ENCODE data around the gene NUP160. TPM values are rescaled to one million over a fixed set of nuclear protein-coding genes. Genes with fewer than 3 reads are reported as not detected.
"Not testable (repeated sequence)": the region's sequence is repeated elsewhere in the genome, so short reads cannot be mapped to it uniquely, and the experiment has no call there.

The NUP160 gene
- total and polyA plus RNA-seq, 2 of the 4 experiments (the other 2 are of a cell fraction) = 12.5 to 35.0 TPM

- Histone ChIP-seq H3K18ac (ENCODE audit: low read depth, low read length) (no peak overlapping the region), H3K4me2 (ENCODE audit: low read depth, low read length) (no peak overlapping the region), H2BK20ac (ENCODE audit: low read depth, low read length) (no peak overlapping the region), H2AK9ac (replicated peaks; ENCODE audit: low read depth, low read length, poor library complexity) (no peak overlapping the region), H3K27me3 (ENCODE audit: control insufficient read depth, insufficient read depth, low read length) (no peaks in the 10 kb centered on the region), H3K56ac (ENCODE audit: extremely low read depth, insufficient read depth, low read length) (no peak overlapping the region), H4K91ac (ENCODE audit: insufficient read depth, low read depth, low read length) (no peak overlapping the region), H2BK15ac (ENCODE audit: low read depth, low read length) (no peak overlapping the region), H3K79me1 (ENCODE audit: low read depth in 1 of 2, low read length in 2 of 2) (peaks cover 23 to 43% of the 10 kb centered on the region in 2 experiments), H3K27ac (ENCODE audit: insufficient read depth, low read length) (no peak overlapping the region), H3K4me1 (ENCODE audit: control insufficient read depth, insufficient read depth, low read length) (no peaks in the 10 kb centered on the region), H3K14ac (replicated peaks; ENCODE audit: low read depth, low read length) (no peak overlapping the region), H4K8ac (ENCODE audit: low read depth in 2 of 2, low read length in 2 of 2) (no peak overlapping the region), H4K20me1 (ENCODE audit: insufficient read depth, low read length) (peaks cover 3% of the 10 kb centered on the region; the same call in 1 of the 2 replicates), H4K5ac (ENCODE audit: low read depth, low read length) (no peak overlapping the region), H3K9me3 (ENCODE audit: control insufficient read depth, insufficient read depth, low read length) (no peaks in the 10 kb centered on the region), H3K4ac (ENCODE audit: low read depth, low read length) (no peak overlapping the region), H3K23ac (ENCODE audit: low read depth, low read length) (no peak overlapping the region), H3K9ac (ENCODE audit: low read depth, low read length) (no peak overlapping the region), H3K4me3 (ENCODE audit: insufficient read depth, low read depth, low read length) (no peak overlapping the region), H2BK5ac (ENCODE audit: low read depth, low read length, poor library complexity, severe bottlenecking) (no peak overlapping the region), H3K36me3 (ENCODE audit: control insufficient read depth, insufficient read depth, low read length) (peaks cover 18% of the 10 kb centered on the region), H3K9me1 (ENCODE audit: insufficient read depth, low read length) (no peaks in the 10 kb centered on the region), H2AK5ac (ENCODE audit: low read depth, low read length) (no peak overlapping the region), H2AFZ (replicated peaks; ENCODE audit: low read length, poor library complexity) (no peak overlapping the region), H2BK120ac (ENCODE audit: low read depth, low read length) (no peak overlapping the region)
- WGBS, 2 experiments (ENCODE audit: extremely low coverage in 2 of 2, insufficient read length in 1 of 2) = no CpG with 5 or more reads among the region's 1 CpG
- ATAC-seq (ENCODE audit: low read depth) (no peak), DNase-seq (no peak)
- ChIA-PET POLR2A (ENCODE audit: unreplicated experiment) (no interaction called here), CTCF (interaction anchor here (0.5 to 0.6 kb wide), 2 partner anchors 11 to 70 kb away, joined by 3 to 5 read pairs; no protein-coding TSS in a partner anchor)
- in situ Hi-C loops (cut with MboI; ENCODE audit: low sequenced_read_pairs) (no loop called here), dilution Hi-C loops (cut with HindIII; ENCODE audit: low sequenced_read_pairs, unreplicated experiment) (no loop called here), intact Hi-C loops (cut with micrococcal nuclease) (loop anchor here (2.0 to 10.0 kb wide), 2 partner anchors 13 to 203 kb away; no protein-coding TSS in a partner anchor)
- BruUV-seq (replicated peaks) = no TSS peak
- 0 out of 2 replicates have a peak, but pooled peaks have one; percentile 4 for TF ChIP-seq MAFK (IDR thresholded peaks at IDR 0.05; ENCODE audit: low read depth, low read length)
- no peak for TF ChIP-seq CTCF (conservative IDR thresholded peaks at IDR 0.05; ENCODE audit: low read depth, low read length)
Observed at GRCh38 chr11:47828284-47828683, 19.9 kb downstream of the NUP160 start.

- Histone ChIP-seq H3K79me1 (ENCODE audit: low read depth in 1 of 2, low read length in 2 of 2) (peaks cover 13 to 21% of the 10 kb centered on the region in 2 experiments), H3K36me3 (ENCODE audit: control insufficient read depth, insufficient read depth, low read length) (peaks cover 19% of the 10 kb centered on the region)
- H2AFZ ChIP-seq (replicated peaks; ENCODE audit: low read length, poor library complexity); H4K8ac ChIP-seq (ENCODE audit: low read depth in 2 of 2, low read length in 2 of 2); H2BK15ac ChIP-seq (ENCODE audit: low read depth, low read length); POLR2A ChIA-PET (ENCODE audit: unreplicated experiment); H4K5ac ChIP-seq (ENCODE audit: low read depth, low read length); H2AK9ac ChIP-seq (replicated peaks; ENCODE audit: low read depth, low read length, poor library complexity); H4K20me1 ChIP-seq (ENCODE audit: insufficient read depth, low read length); BruUV-seq (replicated peaks); DNase-seq; H2BK20ac ChIP-seq (ENCODE audit: low read depth, low read length); H3K18ac ChIP-seq (ENCODE audit: low read depth, low read length); H3K4me2 ChIP-seq (ENCODE audit: low read depth, low read length); ATAC-seq (ENCODE audit: low read depth); CTCF ChIA-PET; H2BK120ac ChIP-seq (ENCODE audit: low read depth, low read length); H3K23ac ChIP-seq (ENCODE audit: low read depth, low read length); H3K4me3 ChIP-seq (ENCODE audit: insufficient read depth, low read depth, low read length); H3K4ac ChIP-seq (ENCODE audit: low read depth, low read length); H3K9me3 ChIP-seq (ENCODE audit: control insufficient read depth, insufficient read depth, low read length); H4K91ac ChIP-seq (ENCODE audit: insufficient read depth, low read depth, low read length); H3K9me1 ChIP-seq (ENCODE audit: insufficient read depth, low read length); dilution Hi-C loops (cut with HindIII; ENCODE audit: low sequenced_read_pairs, unreplicated experiment); H3K9ac ChIP-seq (ENCODE audit: low read depth, low read length); H3K14ac ChIP-seq (replicated peaks; ENCODE audit: low read depth, low read length); H3K4me1 ChIP-seq (ENCODE audit: control insufficient read depth, insufficient read depth, low read length); H2AK5ac ChIP-seq (ENCODE audit: low read depth, low read length); H2BK5ac ChIP-seq (ENCODE audit: low read depth, low read length, poor library complexity, severe bottlenecking); H3K27me3 ChIP-seq (ENCODE audit: control insufficient read depth, insufficient read depth, low read length); H3K56ac ChIP-seq (ENCODE audit: extremely low read depth, insufficient read depth, low read length); in situ Hi-C loops (cut with MboI; ENCODE audit: low sequenced_read_pairs); H3K27ac ChIP-seq (ENCODE audit: insufficient read depth, low read length): not testable (repeated sequence)
- intact Hi-C loops (cut with micrococcal nuclease) = loop anchor here (10.0 kb wide), 1 partner anchor 198 kb away; no protein-coding TSS in a partner anchor
- no CpG with 5 or more reads among the region's 6 CpGs for WGBS, 2 experiments (ENCODE audit: extremely low coverage in 2 of 2, insufficient read length in 1 of 2)
Observed at GRCh38 chr11:47822664-47823063, 25.5 kb downstream of the NUP160 start.
